H9 (cell line): ENCODE results near the gene LBX2. TPM values are rescaled to one million over a fixed set of nuclear protein-coding genes. Genes with fewer than 3 reads are reported as not detected.

Experiments used
- DNase-seq: peaks from one replicate; pipeline ENCODE4 v3.0.0-alpha.2; 2017
- H2AFZ ChIP-seq: one replicate; pipeline ENCODE4 v1.6.1; 2013; ENCODE audit warnings: mild to moderate bottlenecking, low read length, control low read depth, moderate library complexity
- H2AK5ac ChIP-seq: 2 replicates; pipeline ENCODE4 v1.6.1; 2013; ENCODE audit warnings: low read length, control low read depth, mixed read lengths; ENCODE audit not compliant: insufficient read length
- H2BK120ac ChIP-seq: one replicate; pipeline ENCODE4 v1.6.1; 2013; ENCODE audit warnings: low read depth, mild to moderate bottlenecking, low read length, control low read depth, inconsistent platforms; ENCODE audit not compliant: poor library complexity, severe bottlenecking
- H2BK12ac ChIP-seq: 2 replicates; pipeline ENCODE4 v1.6.1; 2013; ENCODE audit warnings: low read length, control low read depth, mixed read lengths, low read depth; ENCODE audit not compliant: insufficient read length
- H2BK15ac ChIP-seq: 2 replicates; pipeline ENCODE4 v1.6.1; 2013; ENCODE audit warnings: low read depth, low read length, control low read depth
- H2BK20ac ChIP-seq: one replicate; pipeline ENCODE4 v1.6.1; 2013; ENCODE audit warnings: low read depth, mild to moderate bottlenecking, low read length, control low read depth, inconsistent platforms; ENCODE audit not compliant: poor library complexity, severe bottlenecking
- H2BK5ac ChIP-seq: 2 replicates; pipeline ENCODE4 v1.6.1; 2013; ENCODE audit warnings: low read length, control low read depth, mixed read lengths; ENCODE audit not compliant: insufficient read length
- H3K14ac ChIP-seq: 2 replicates; pipeline ENCODE4 v1.6.1; 2013; ENCODE audit warnings: low read length, control low read depth; ENCODE audit not compliant: insufficient read depth
- H3K18ac ChIP-seq: 2 replicates; pipeline ENCODE4 v1.6.1; 2013; ENCODE audit warnings: low read depth, mild to moderate bottlenecking, mixed read lengths, low read length, control low read depth; ENCODE audit not compliant: insufficient read length
- H3K23ac ChIP-seq: 2 replicates; pipeline ENCODE4 v1.6.1; 2013; ENCODE audit warnings: low read length, control low read depth, mixed read lengths, low read depth; ENCODE audit not compliant: insufficient read length
- H3K23me2 ChIP-seq: 2 replicates; pipeline ENCODE4 v1.6.1; 2013; ENCODE audit warnings: low read depth, mild to moderate bottlenecking, mixed read lengths, low read length, control low read depth; ENCODE audit not compliant: insufficient read length, poor library complexity, severe bottlenecking
- H3K27ac ChIP-seq: 2 replicates; pipeline ENCODE4 v1.5.1; 2013; ENCODE audit warnings: low read length, control low read depth, mixed read lengths, low read depth; ENCODE audit not compliant: insufficient read length
- H3K27me3 ChIP-seq: 2 replicates; pipeline ENCODE4 v1.6.1; 2013; ENCODE audit warnings: low read length, control low read depth, inconsistent platforms; ENCODE audit not compliant: insufficient read depth
- H3K4ac ChIP-seq: 2 replicates; pipeline ENCODE4 v1.6.1; 2013; ENCODE audit warnings: low read depth, mild to moderate bottlenecking, control low read depth, inconsistent platforms, low read length, moderate library complexity
- H3K4me1 ChIP-seq: 2 replicates; pipeline ENCODE4 v1.6.1; 2013; ENCODE audit warnings: low read length, control low read depth, inconsistent platforms; ENCODE audit not compliant: insufficient read depth
- H3K4me2 ChIP-seq: 2 replicates; pipeline ENCODE4 v1.6.1; 2013; ENCODE audit warnings: low read length, control low read depth, mixed read lengths; ENCODE audit not compliant: insufficient read length, insufficient read depth
- H3K56ac ChIP-seq: 2 replicates; pipeline ENCODE4 v1.6.1; 2013; ENCODE audit warnings: low read depth, mild to moderate bottlenecking, mixed read lengths, low read length, control low read depth; ENCODE audit not compliant: insufficient read length
- H3K79me1 ChIP-seq: 2 replicates; pipeline ENCODE4 v1.6.1; 2013; ENCODE audit warnings: low read depth, mild to moderate bottlenecking, moderate library complexity, low read length, control low read depth, inconsistent platforms; ENCODE audit not compliant: insufficient read depth, poor library complexity, severe bottlenecking
- H3K79me2 ChIP-seq: 2 replicates; pipeline ENCODE4 v1.6.1; 2013; ENCODE audit warnings: low read length, control low read depth, inconsistent platforms; ENCODE audit not compliant: insufficient read depth
- H3K9ac ChIP-seq: 2 replicates; pipeline ENCODE4 v1.6.1; 2013; ENCODE audit warnings: low read length, control low read depth, mixed read lengths; ENCODE audit not compliant: insufficient read length; ENCODE audit errors: extremely low read depth
- H3K9me3 ChIP-seq: one replicate; pipeline ENCODE4 v1.6.1; 2013; ENCODE audit warnings: low read depth, low read length, inconsistent platforms; ENCODE audit not compliant: control insufficient read depth
- H3T11ph ChIP-seq: one replicate; pipeline ENCODE4 v1.6.1; 2013; ENCODE audit warnings: mild to moderate bottlenecking, low read length, control low read depth, inconsistent platforms
- H4K20me1 ChIP-seq: one replicate; pipeline ENCODE4 v1.6.1; 2013; ENCODE audit not compliant: control insufficient read depth, insufficient read length, insufficient read depth
- H4K5ac ChIP-seq: 2 replicates; pipeline ENCODE4 v1.6.1; 2013; ENCODE audit warnings: low read depth, mild to moderate bottlenecking, mixed read lengths, low read length, control low read depth; ENCODE audit not compliant: insufficient read length
- H4K8ac ChIP-seq: replicated peaks from 2 replicates; pipeline ENCODE4 v1.6.1; 2013; ENCODE audit warnings: low read length, control low read depth, mixed read lengths, low read depth; ENCODE audit not compliant: insufficient read length
- H4K91ac ChIP-seq: 2 replicates; pipeline ENCODE4 v1.6.1; 2013; ENCODE audit warnings: low read depth, mild to moderate bottlenecking, moderate library complexity, mixed read lengths, low read length, control low read depth; ENCODE audit not compliant: insufficient read length
- H3K27ac Mint-ChIP-seq, 3 experiments: 2 replicates in 2 of 3; 3 replicates in 1 of 3; pipeline ENCODE4 v1.8.0; 2020 to 2021; ENCODE audit warnings: mixed read lengths in 3 of 3, mild to moderate bottlenecking in 1 of 3, moderate library complexity in 1 of 3
- H3K27me3 Mint-ChIP-seq: 2 replicates; pipeline ENCODE4 v1.8.0; 2021; ENCODE audit warnings: low read depth, mild to moderate bottlenecking, moderate library complexity, mixed read lengths
- H3K36me3 Mint-ChIP-seq, 3 experiments: 2 replicates in 2 of 3; 3 replicates in 1 of 3; pipeline ENCODE4 v1.8.0; 2020 to 2021; ENCODE audit warnings: low read depth in 3 of 3, mixed read lengths in 3 of 3; ENCODE audit not compliant: insufficient read depth in 1 of 3
- H3K4me1 Mint-ChIP-seq, 2 experiments: 2 replicates each; pipeline ENCODE4 v1.8.0; 2020; ENCODE audit warnings: mixed read lengths in 2 of 2
- H3K4me3 Mint-ChIP-seq, 2 experiments: 2 replicates in 1 of 2; 3 replicates in 1 of 2; pipeline ENCODE4 v1.8.0; 2020 to 2021; ENCODE audit warnings: mild to moderate bottlenecking in 2 of 2, mixed read lengths in 2 of 2, moderate library complexity in 1 of 2
- H3K9me3 Mint-ChIP-seq, 2 experiments: 2 replicates in 1 of 2; 3 replicates in 1 of 2; pipeline ENCODE4 v1.8.0; 2020; ENCODE audit warnings: mild to moderate bottlenecking in 2 of 2, mixed read lengths in 2 of 2, moderate library complexity in 1 of 2
- WGBS: extraction: QIAGEN DNeasy Blood & Tissue Kit; methylation state at CpG from one replicate; pipeline ENCODE4 v1.1.7; 2013; ENCODE audit warnings: missing lambda C conversion rate, low lambda C conversion rate, mixed read lengths; ENCODE audit not compliant: insufficient read length; ENCODE audit errors: extremely low coverage; 5-methylcytosine and 5-hydroxymethylcytosine counted together
- total RNA-seq: library from RNA; stranded (reverse); gene quantifications from 2 replicates; pipeline ENCODE4 v1.2.1, GENCODE V29; 2021
- TF ChIP-seq, protein P1 (sequence below): fragments of 200-600 bp; sonication (generic); conservative IDR thresholded peaks from 3 replicates; pipeline ENCODE4 v1.8.0; 2021; ENCODE audit warnings: antibody characterized with exemption, mild to moderate bottlenecking

LBX2 gene
- total RNA-seq, 1 experiment from 2014 or later, result 1.1 TPM

DNA sequence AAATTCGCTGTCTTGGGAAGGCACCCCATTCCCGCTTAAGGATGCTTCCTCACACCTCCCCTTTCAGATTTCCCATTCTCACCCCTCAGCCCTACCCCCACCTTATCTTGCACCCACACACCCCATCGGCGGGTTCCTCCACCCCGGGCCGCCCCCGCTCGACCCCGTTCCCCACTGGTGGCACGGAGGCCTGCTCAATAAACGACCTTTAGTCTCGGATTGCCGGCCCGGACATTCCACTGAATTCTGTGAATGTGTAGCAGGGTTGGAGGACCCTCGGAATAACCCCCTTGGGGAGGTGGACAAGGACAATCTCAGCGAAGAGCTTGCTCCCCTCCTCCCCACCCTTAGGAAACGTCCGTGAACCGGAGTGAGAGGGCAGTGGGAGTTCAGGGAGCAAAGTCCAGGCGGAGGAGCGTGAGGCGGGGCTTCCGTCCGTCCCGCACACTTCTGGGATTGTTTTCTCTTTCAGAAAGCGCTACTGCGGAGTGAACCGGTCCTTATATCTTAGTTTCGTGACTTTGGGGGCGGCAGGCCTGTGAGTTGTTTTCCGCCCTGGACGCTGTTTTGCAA lies 2.8 kb upstream of the LBX2 start:
- Histone ChIP-seq H3K27me3 (peaks cover 80% of the 10 kb centered on the region), H3K79me2 (no peaks in the 10 kb centered on the region), H3K23ac (no peak overlapping the region), H3K9ac (no peak overlapping the region), H2BK5ac (no peak overlapping the region), H3T11ph (no peak overlapping the region), H2AK5ac (no peak overlapping the region), H3K18ac (no peak overlapping the region), H3K79me1 (no peaks in the 10 kb centered on the region), H3K9me3 (no peaks in the 10 kb centered on the region), H3K4me2 (peak overlapping the region; percentile 54), H3K56ac (no peak overlapping the region), H3K23me2 (peaks cover 41% of the 10 kb centered on the region), H4K5ac (no peak overlapping the region), H3K27ac (no peak overlapping the region), H2BK120ac (no peak overlapping the region), H2AFZ (no peak overlapping the region), H3K4me1 (peaks cover 4% of the 10 kb centered on the region; the same call in 1 of the 2 replicates), H4K91ac (no peak overlapping the region), H3K14ac (no peak overlapping the region), H2BK20ac (no peak overlapping the region), H2BK12ac (no peak overlapping the region), H4K8ac (no peak overlapping the region), H4K20me1 (no peaks in the 10 kb centered on the region), H2BK15ac (no peak overlapping the region), H3K4ac (no peak overlapping the region)
- peak overlapping the region; percentile 72 to 85 for H3K4me3 Mint-ChIP-seq
- peaks cover 2 to 5% of the 10 kb centered on the region in 2 experiments; a peak in 4 of 5 replicates for H3K9me3 Mint-ChIP-seq
- no peak overlapping the region for H3K27ac Mint-ChIP-seq
- no peak for DNase-seq
- peaks cover 87% of the 10 kb centered on the region for H3K27me3 Mint-ChIP-seq
- WGBS, result no CpG with 5 or more reads among the region's 32 CpGs
- H3K4me1 Mint-ChIP-seq, result peaks cover 59 to 71% of the 10 kb centered on the region in 2 experiments
- TF ChIP-seq, protein P1, sequence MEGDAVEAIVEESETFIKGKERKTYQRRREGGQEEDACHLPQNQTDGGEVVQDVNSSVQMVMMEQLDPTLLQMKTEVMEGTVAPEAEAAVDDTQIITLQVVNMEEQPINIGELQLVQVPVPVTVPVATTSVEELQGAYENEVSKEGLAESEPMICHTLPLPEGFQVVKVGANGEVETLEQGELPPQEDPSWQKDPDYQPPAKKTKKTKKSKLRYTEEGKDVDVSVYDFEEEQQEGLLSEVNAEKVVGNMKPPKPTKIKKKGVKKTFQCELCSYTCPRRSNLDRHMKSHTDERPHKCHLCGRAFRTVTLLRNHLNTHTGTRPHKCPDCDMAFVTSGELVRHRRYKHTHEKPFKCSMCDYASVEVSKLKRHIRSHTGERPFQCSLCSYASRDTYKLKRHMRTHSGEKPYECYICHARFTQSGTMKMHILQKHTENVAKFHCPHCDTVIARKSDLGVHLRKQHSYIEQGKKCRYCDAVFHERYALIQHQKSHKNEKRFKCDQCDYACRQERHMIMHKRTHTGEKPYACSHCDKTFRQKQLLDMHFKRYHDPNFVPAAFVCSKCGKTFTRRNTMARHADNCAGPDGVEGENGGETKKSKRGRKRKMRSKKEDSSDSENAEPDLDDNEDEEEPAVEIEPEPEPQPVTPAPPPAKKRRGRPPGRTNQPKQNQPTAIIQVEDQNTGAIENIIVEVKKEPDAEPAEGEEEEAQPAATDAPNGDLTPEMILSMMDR, result no peak
- peaks cover 24 to 33% (median 26%) of the 10 kb centered on the region in 3 experiments for H3K36me3 Mint-ChIP-seq
